ENCODE data around the gene ROR2. TPM values are rescaled to one million over a fixed set of nuclear protein-coding genes. Genes with fewer than 3 reads are reported as not detected.
A peak's percentile ranks its signal among the peaks of the same experiment; 100 is the strongest.

ROR2 gene
- total and polyA plus RNA-seq, 2 experiments from 2014 or later, result 7.1 to 12.9 TPM

- H3K36me3 ChIP-seq (ENCODE audit: low read depth), result no peaks in the 10 kb centered on the region
- no peak overlapping the region for H3K27ac ChIP-seq
- peak overlapping the region; percentile 11 for H3K4me2 ChIP-seq (ENCODE audit: unreplicated experiment)
- peak; percentile 49 for DNase-seq
- H2AFZ ChIP-seq, result no peak overlapping the region
- peaks cover 45% of the 10 kb centered on the region for H3K4me1 ChIP-seq (ENCODE audit: insufficient read depth)
- no peaks in the 10 kb centered on the region for H3K79me2 ChIP-seq (ENCODE audit: insufficient read depth)
- H3K9ac ChIP-seq, result no peak overlapping the region
- no peaks in the 10 kb centered on the region for H4K20me1 ChIP-seq (ENCODE audit: insufficient read depth)
- no peak for TF ChIP-seq EZH2phosphoT487 (IDR thresholded peaks at IDR 0.05; ENCODE audit: insufficient read depth, low read depth)
- TF ChIP-seq EZH2 (IDR thresholded peaks at IDR 0.05; ENCODE audit: insufficient read depth, poor library complexity, severe bottlenecking), result no peak
- no peaks in the 10 kb centered on the region for H3K9me3 ChIP-seq (ENCODE audit: low read depth)
- no peaks in the 10 kb centered on the region for H3K9me2 ChIP-seq (ENCODE audit: insufficient read depth)
- H3K4me3 ChIP-seq, result no peak overlapping the region
- no peaks in the 10 kb centered on the region for H3K27me3 ChIP-seq (replicated peaks; ENCODE audit: insufficient read depth)
- H3F3A ChIP-seq (ENCODE audit: insufficient read depth), result peaks cover 40% of the 10 kb centered on the region
- in situ Hi-C loops (cut with MboI), result no loop called here
Observed at GRCh38 chr9:91534374-91534773, 415.7 kb downstream of the ROR2 start.

GRCh38 chr9:91533382-91533781 is 416.6 kb downstream of the ROR2 start:
- Histone ChIP-seq H3K9me3 (ENCODE audit: low read depth) (no peaks in the 10 kb centered on the region), H3K4me2 (ENCODE audit: unreplicated experiment) (no peak overlapping the region), H2AFZ (no peak overlapping the region), H3K4me1 (ENCODE audit: insufficient read depth) (peaks cover 45% of the 10 kb centered on the region), H3K79me2 (ENCODE audit: insufficient read depth) (no peaks in the 10 kb centered on the region), H3K27ac (no peak overlapping the region), H3K4me3 (no peak overlapping the region), H4K20me1 (ENCODE audit: insufficient read depth) (no peaks in the 10 kb centered on the region), H3K9me2 (ENCODE audit: insufficient read depth) (no peaks in the 10 kb centered on the region), H3K36me3 (ENCODE audit: low read depth) (no peaks in the 10 kb centered on the region), H3K9ac (no peak overlapping the region), H3F3A (ENCODE audit: insufficient read depth) (peaks cover 40% of the 10 kb centered on the region), H3K27me3 (replicated peaks; ENCODE audit: insufficient read depth) (no peaks in the 10 kb centered on the region)
- 54 to 64% methylated on average over 7 of the region's 7 CpGs for WGBS, 2 experiments (ENCODE audit: low coverage in 1 of 2, low lambda C conversion rate in 2 of 2, missing lambda C conversion rate in 2 of 2)
- in situ Hi-C loops (cut with MboI), result no loop called here
- DNase-seq, result no peak
- TF ChIP-seq EZH2phosphoT487 (IDR thresholded peaks at IDR 0.05; ENCODE audit: insufficient read depth, low read depth) (no peak), EZH2 (IDR thresholded peaks at IDR 0.05; ENCODE audit: insufficient read depth, poor library complexity, severe bottlenecking) (no peak)

GRCh38 chr9:91532325-91532724 is 417.7 kb downstream of the ROR2 start:
- Histone ChIP-seq H3K4me3 (no peak overlapping the region), H3K9ac (no peak overlapping the region), H3K9me3 (ENCODE audit: low read depth) (no peaks in the 10 kb centered on the region), H3F3A (ENCODE audit: insufficient read depth) (peaks cover 39% of the 10 kb centered on the region), H3K9me2 (ENCODE audit: insufficient read depth) (no peaks in the 10 kb centered on the region), H4K20me1 (ENCODE audit: insufficient read depth) (no peaks in the 10 kb centered on the region), H2AFZ (no peak overlapping the region), H3K4me1 (ENCODE audit: insufficient read depth) (peaks cover 45% of the 10 kb centered on the region), H3K27me3 (replicated peaks; ENCODE audit: insufficient read depth) (no peaks in the 10 kb centered on the region), H3K36me3 (ENCODE audit: low read depth) (no peaks in the 10 kb centered on the region), H3K79me2 (ENCODE audit: insufficient read depth) (no peaks in the 10 kb centered on the region), H3K27ac (no peak overlapping the region), H3K4me2 (ENCODE audit: unreplicated experiment) (no peak overlapping the region)
- TF ChIP-seq EZH2 (IDR thresholded peaks at IDR 0.05; ENCODE audit: insufficient read depth, poor library complexity, severe bottlenecking), result no peak
- no peak for TF ChIP-seq EZH2phosphoT487 (IDR thresholded peaks at IDR 0.05; ENCODE audit: insufficient read depth, low read depth)
- no peak for DNase-seq
- in situ Hi-C loops (cut with MboI), result no loop called here
- 48 to 53% methylated on average over 3 of the region's 3 CpGs for WGBS, 2 experiments (ENCODE audit: low coverage in 1 of 2, low lambda C conversion rate in 2 of 2, missing lambda C conversion rate in 2 of 2)

GRCh38 chr9:91530829-91531228 is 419.2 kb downstream of the ROR2 start:
- no peak overlapping the region for H3K4me2 ChIP-seq (ENCODE audit: unreplicated experiment)
- no peaks in the 10 kb centered on the region for H3K27me3 ChIP-seq (replicated peaks; ENCODE audit: insufficient read depth)
- H3K9me2 ChIP-seq (ENCODE audit: insufficient read depth), result no peaks in the 10 kb centered on the region
- H3K79me2 ChIP-seq (ENCODE audit: insufficient read depth), result no peaks in the 10 kb centered on the region
- no peak for TF ChIP-seq EZH2phosphoT487 (IDR thresholded peaks at IDR 0.05; ENCODE audit: insufficient read depth, low read depth)
- TF ChIP-seq EZH2 (IDR thresholded peaks at IDR 0.05; ENCODE audit: insufficient read depth, poor library complexity, severe bottlenecking), result no peak
- no peaks in the 10 kb centered on the region for H4K20me1 ChIP-seq (ENCODE audit: insufficient read depth)
- H3K27ac ChIP-seq, result no peak overlapping the region
- WGBS, 2 experiments (ENCODE audit: low coverage in 1 of 2, low lambda C conversion rate in 2 of 2, missing lambda C conversion rate in 2 of 2), result 47 to 50% methylated on average over 2 of the region's 2 CpGs
- H3F3A ChIP-seq (ENCODE audit: insufficient read depth), result peaks cover 25% of the 10 kb centered on the region
- H3K4me3 ChIP-seq, result no peak overlapping the region
- no peak overlapping the region for H3K9ac ChIP-seq
- no peak for DNase-seq
- H3K4me1 ChIP-seq (ENCODE audit: insufficient read depth), result peaks cover 31% of the 10 kb centered on the region
- in situ Hi-C loops (cut with MboI), result no loop called here
- no peaks in the 10 kb centered on the region for H3K9me3 ChIP-seq (ENCODE audit: low read depth)
- H2AFZ ChIP-seq, result no peak overlapping the region
- H3K36me3 ChIP-seq (ENCODE audit: low read depth), result no peaks in the 10 kb centered on the region

GRCh38 chr9:91522481-91522880 is 427.5 kb downstream of the ROR2 start:
- Histone ChIP-seq H3F3A (ENCODE audit: insufficient read depth) (no peaks in the 10 kb centered on the region), H3K4me1 (ENCODE audit: insufficient read depth) (peaks cover 21% of the 10 kb centered on the region), H3K36me3 (ENCODE audit: low read depth) (no peaks in the 10 kb centered on the region), H3K4me2 (ENCODE audit: unreplicated experiment) (no peak overlapping the region), H3K9me3 (ENCODE audit: low read depth) (peaks cover 3% of the 10 kb centered on the region), H3K79me2 (ENCODE audit: insufficient read depth) (no peaks in the 10 kb centered on the region), H4K20me1 (ENCODE audit: insufficient read depth) (no peaks in the 10 kb centered on the region), H3K9ac (no peak overlapping the region), H2AFZ (no peak overlapping the region), H3K27ac (no peak overlapping the region), H3K4me3 (no peak overlapping the region), H3K27me3 (replicated peaks; ENCODE audit: insufficient read depth) (no peaks in the 10 kb centered on the region), H3K9me2 (ENCODE audit: insufficient read depth) (no peaks in the 10 kb centered on the region)
- in situ Hi-C loops (cut with MboI), result no loop called here
- peak; percentile 36 for DNase-seq
- no peak for TF ChIP-seq EZH2phosphoT487 (IDR thresholded peaks at IDR 0.05; ENCODE audit: insufficient read depth, low read depth)
- TF ChIP-seq EZH2 (IDR thresholded peaks at IDR 0.05; ENCODE audit: insufficient read depth, poor library complexity, severe bottlenecking), result no peak
- 14 to 25% methylated on average over 1 of the region's 1 CpG for WGBS, 2 experiments (ENCODE audit: low coverage in 1 of 2, low lambda C conversion rate in 2 of 2, missing lambda C conversion rate in 2 of 2)

All from GM23248 (cell line).